Heart left ventricle (tissue), 16 donors: ENCODE measurements around the gene GABRD. TPM values are rescaled to one million over a fixed set of nuclear protein-coding genes. Genes with fewer than 3 reads are reported as not detected.
A peak's percentile ranks its signal among the peaks of the same experiment; 100 is the strongest.

Experiments used
- ATAC-seq, 4 donors: fragments of 200-7000 bp; cut with Tn5 transposase; one replicate each; pipeline ENCODE4 v1.9.1; 2020 to 2022; ENCODE audit warnings: moderate library complexity in 4 of 4, mild to moderate bottlenecking in 3 of 4, moderate number of reproducible peaks in 1 of 4
- DNase-seq, 5 donors: peaks; one replicate each; pipeline ENCODE4 v3.0.0-alpha.2; 2020
- H3K27ac ChIP-seq, 12 donors: fragments of 200-600 bp; sonication (generic) in 4 of 12; one replicate each; pipeline versions ENCODE4 v1.5.0 to v1.8.0; 2016 to 2022; ENCODE audit warnings: mild to moderate bottlenecking in 2 of 12
- H3K27me3 ChIP-seq, 9 donors: fragments of 200-600 bp; sonication (generic) in 2 of 9; one replicate each; pipeline versions ENCODE4 v1.5.1 to v1.8.0; 2016 to 2022; ENCODE audit warnings: mild to moderate bottlenecking in 3 of 9
- H3K36me3 ChIP-seq, 9 donors: fragments of 200-600 bp; sonication (generic) in 2 of 9; one replicate each; pipeline versions ENCODE4 v1.5.0 to v1.8.0; 2018 to 2022; ENCODE audit warnings: mild to moderate bottlenecking in 2 of 9
- H3K4me1 ChIP-seq, 12 donors: fragments of 200-600 bp; sonication (generic) in 4 of 12; one replicate each; pipeline versions ENCODE4 v1.5.0 to v1.8.0; 2016 to 2022; ENCODE audit warnings: mild to moderate bottlenecking in 3 of 12
- H3K4me3 ChIP-seq, 12 donors: fragments of 200-600 bp; sonication (generic) in 4 of 12; one replicate each; pipeline versions ENCODE4 v1.5.0 to v1.8.0; 2017 to 2022; ENCODE audit warnings: mild to moderate bottlenecking in 9 of 12, moderate library complexity in 4 of 12
- H3K9me3 ChIP-seq, 12 donors: fragments of 200-600 bp; sonication (generic) in 4 of 12; one replicate each; pipeline versions ENCODE4 v1.5.0 to v1.8.0; 2016 to 2022; ENCODE audit warnings: mild to moderate bottlenecking in 1 of 12
- CTCF ChIP-seq, 12 donors: fragments of 200-600 bp; sonication (generic) in 4 of 12; IDR thresholded peaks; one replicate each; pipeline versions ENCODE4 v1.5.0 to v1.8.0; 2018 to 2022; ENCODE audit warnings: antibody characterized with exemption in 12 of 12, mild to moderate bottlenecking in 5 of 12
- POLR2A ChIP-seq, 2 donors: fragments of 450-650 bp; IDR thresholded peaks; one replicate each; pipeline ENCODE4 v1.6.1; 2017; ENCODE audit warnings: antibody characterized with exemption in 2 of 2, mild to moderate bottlenecking in 2 of 2, moderate library complexity in 2 of 2
- WGBS, 4 donors: extraction: QIAGEN DNeasy Blood & Tissue Kit in 2 of 4; methylation state at CpG; one replicate each; pipeline versions ENCODE4 v1.1.5 to v1.1.7; 2013 to 2018; 5-methylcytosine and 5-hydroxymethylcytosine counted together
- intact Hi-C, 10 donors: fragments of 100-400 bp; cut with DNase I; formaldehyde crosslinking; loops; one replicate each; pipeline versions ENCODE4 v1.11.1 to v1.14.2; 2022
- polyA plus RNA-seq, 2 donors: library from polyadenylated mRNA; stranded (reverse); fragments of 200-250 nt; gene quantifications; one replicate each; pipeline ENCODE4 v1.2.3, GENCODE V29; 2013
- total RNA-seq, 9 donors: library from RNA; depleted of rRNA in 2 of 9; stranded (reverse); fragments of >200 nt in 2 of 9; fragmentation: NEBNext Ultra II Directional in 3 of 9; extraction: Animal tissue kit (Norgen Biotek cat#: 25700) in 3 of 9; gene quantifications; one replicate each; pipeline versions ENCODE4 v1.1.0 to v1.2.4, GENCODE V29; 2016 to 2023
- donor health status: ischemic (EF 13 %, LVEDD 7.1; RV severe dilation, severe dysfunction).
- donor health status: healthy with polysubstance abuse.
- donor health status: DM: no; HTN: yes; CAD: no.
- donor health status: DM: no; HTN: no; CAD: no.
- donor health status: ischemic (EF 25% LVEDD 6.9; RV normal size, moderate dysfunction).
- donor health status: ischemic (EF 25% LVEDD 5.7; RV mildly dilated, moderate dysfunction).
- donor health status: healthy.
- donor health status: DM: yes; HTN: yes; CAD: no.
- donor health status: ischemic (EF 35%, LVEDD 5.7; RV mildly dilated, moderate dysfunction).
- donor health status: nonischemic (EF 11% LVEDD 7.7; RV severe dilation, severe dysfunction).
- donor health status: DM: yes; HTN: yes; CAD: no.
- donor health status: PGD.
- donor health status: ischemic (EF 29% LVEDD 5.4; RV normal size, mild dysfunction).
- donor health status: nonischemic (EF 23%, LVEDD 6.1; RV moderate dilation, normal function).

The GABRD gene
- total and polyA plus RNA-seq, 11 donors, result 0.21 to 1.1 (median 0.65) TPM; not detected in 2

- ATAC-seq (peak in 1 of 4 donors; percentile 59), DNase-seq (no peak)
- H3K27me3 ChIP-seq, result peaks cover 7 to 36% (median 15%) of the 10 kb centered on the region in 9 donors
- TF ChIP-seq POLR2A (IDR thresholded peaks at IDR 0.05), result no peak
- TF ChIP-seq CTCF (IDR thresholded peaks at IDR 0.05), result no peak
- no peaks in the 10 kb centered on the region for H3K36me3 ChIP-seq
- H3K4me1 ChIP-seq, result peaks cover 0 to 15% (median 0%) of the 10 kb centered on the region in 12 donors
- no peak overlapping the region for H3K27ac ChIP-seq
- H3K4me3 ChIP-seq, result no peak overlapping the region
- no peaks in the 10 kb centered on the region for H3K9me3 ChIP-seq
- intact Hi-C loops, result no loop called here
- 57 to 61% (median 60%) methylated on average over 33 to 34 of the region's 34 CpGs for WGBS, 4 donors
Observed at GRCh38 chr1:2014741-2015735, 4.1 kb upstream of the GABRD start.

GRCh38 chr1:2016123-2016522, 3.0 kb upstream of the GABRD start:
- Histone ChIP-seq H3K4me1 (peaks cover 0 to 16% (median 0%) of the 10 kb centered on the region in 12 donors), H3K27ac (no peak overlapping the region), H3K36me3 (no peaks in the 10 kb centered on the region), H3K27me3 (peaks cover 13 to 47% (median 26%) of the 10 kb centered on the region in 9 donors), H3K9me3 (no peaks in the 10 kb centered on the region), H3K4me3 (no peak overlapping the region)
- ATAC-seq (no peak), DNase-seq (no peak)
- 82 to 86% (median 84%) methylated on average over 9 of the region's 9 CpGs for WGBS, 4 donors
- TF ChIP-seq POLR2A (IDR thresholded peaks at IDR 0.05) (no peak), CTCF (IDR thresholded peaks at IDR 0.05) (no peak)
- intact Hi-C loops, result no loop called here

GRCh38 chr1:2018217-2019171, 651 bp upstream of the GABRD start:
- peaks cover 0 to 16% (median 0%) of the 10 kb centered on the region in 12 donors for H3K4me1 ChIP-seq
- ATAC-seq, result no peak
- no peak overlapping the region for H3K4me3 ChIP-seq
- H3K36me3 ChIP-seq, result no peaks in the 10 kb centered on the region
- DNase-seq, result no peak
- 12 to 40% (median 17%) methylated on average over 12 to 48 of the region's 48 CpGs for whole genome bisulfite sequencing, 4 donors
- TF ChIP-seq POLR2A (IDR thresholded peaks at IDR 0.05) (no peak), CTCF (IDR thresholded peaks at IDR 0.05) (no peak)
- H3K9me3 ChIP-seq, result no peaks in the 10 kb centered on the region
- H3K27ac ChIP-seq, result no peak overlapping the region
- H3K27me3 ChIP-seq, result peaks cover 17 to 67% (median 43%) of the 10 kb centered on the region in 9 donors
- intact Hi-C loops, result no loop called here
